LNCAP (cell line): ENCODE measurements around the gene ASCC3.

Experiments used
- CTCF ChIP-seq: fragments of 450-650 bp; IDR thresholded peaks from 2 replicates; pipeline ENCODE4 v1.5.1; 2017; ENCODE audit warnings: mild to moderate bottlenecking

Gene ASCC3

GRCh38 chr6:100706491-100706890 is 174.6 kb downstream of the ASCC3 start:
- no peak for TF ChIP-seq CTCF

- TF ChIP-seq CTCF: no peak
Observed at GRCh38 chr6:100704961-100705360, 176.2 kb downstream of the ASCC3 start.

GRCh38 chr6:100701728-100702127 is 179.4 kb downstream of the ASCC3 start:
- no peak for TF ChIP-seq CTCF

- no peak for TF ChIP-seq CTCF
Observed at GRCh38 chr6:100700009-100700408, 181.1 kb downstream of the ASCC3 start.

GRCh38 chr6:100695445-100695844 is 185.7 kb downstream of the ASCC3 start:
- no peak for TF ChIP-seq CTCF

- TF ChIP-seq CTCF: no peak
Observed at GRCh38 chr6:100693249-100693927, 187.7 kb downstream of the ASCC3 start.

GRCh38 chr6:100691972-100692371 is 189.2 kb downstream of the ASCC3 start:
- TF ChIP-seq CTCF: no peak

GRCh38 chr6:100686216-100686615 is 194.9 kb downstream of the ASCC3 start:
- TF ChIP-seq CTCF: no peak
